ENCODE results near the gene JAKMIP2.

Gene JAKMIP2

DNA sequence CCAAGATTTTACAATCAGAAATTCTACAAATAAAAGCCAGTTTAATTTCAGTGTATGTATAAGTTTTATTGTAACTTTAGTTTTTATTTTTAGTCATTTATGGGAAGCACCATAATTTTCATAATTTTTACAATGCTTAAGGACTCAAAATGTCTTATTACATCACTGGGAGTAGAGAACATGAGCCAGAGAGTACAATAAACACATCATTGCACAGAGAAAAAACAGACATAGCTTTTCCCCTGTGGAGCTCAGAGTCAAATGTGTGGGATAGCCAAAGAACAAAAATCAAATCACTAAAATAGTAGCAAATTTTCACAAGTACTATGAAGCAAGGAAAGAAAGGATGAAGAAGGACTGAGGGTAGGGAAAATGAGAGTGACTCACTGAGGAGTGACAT lies 5.5 kb upstream of the JAKMIP2 start:
- DNase-seq (ENCODE audit: low spot score) = no peak

DNA sequence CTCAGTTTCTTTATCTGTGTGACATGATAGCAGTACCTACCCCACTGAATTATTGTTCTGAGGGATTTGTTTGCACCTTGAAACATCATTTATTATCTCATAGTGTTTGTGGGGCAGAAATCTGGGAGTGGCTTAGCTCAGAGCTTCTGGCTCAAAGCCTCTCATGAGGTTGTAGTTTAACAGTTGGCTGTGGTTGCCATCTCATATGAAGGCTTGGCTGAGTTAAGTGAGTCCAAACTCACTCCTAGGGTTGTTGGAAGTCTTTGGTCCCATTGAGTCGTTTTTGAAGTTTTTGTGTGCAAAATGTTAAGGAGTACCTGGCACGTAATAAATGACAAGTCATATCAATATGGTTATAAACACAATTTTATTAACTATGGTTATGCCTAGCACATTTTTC lies 3.6 kb upstream of the JAKMIP2 start:
- DNase-seq (ENCODE audit: low spot score) = no peak

DNA sequence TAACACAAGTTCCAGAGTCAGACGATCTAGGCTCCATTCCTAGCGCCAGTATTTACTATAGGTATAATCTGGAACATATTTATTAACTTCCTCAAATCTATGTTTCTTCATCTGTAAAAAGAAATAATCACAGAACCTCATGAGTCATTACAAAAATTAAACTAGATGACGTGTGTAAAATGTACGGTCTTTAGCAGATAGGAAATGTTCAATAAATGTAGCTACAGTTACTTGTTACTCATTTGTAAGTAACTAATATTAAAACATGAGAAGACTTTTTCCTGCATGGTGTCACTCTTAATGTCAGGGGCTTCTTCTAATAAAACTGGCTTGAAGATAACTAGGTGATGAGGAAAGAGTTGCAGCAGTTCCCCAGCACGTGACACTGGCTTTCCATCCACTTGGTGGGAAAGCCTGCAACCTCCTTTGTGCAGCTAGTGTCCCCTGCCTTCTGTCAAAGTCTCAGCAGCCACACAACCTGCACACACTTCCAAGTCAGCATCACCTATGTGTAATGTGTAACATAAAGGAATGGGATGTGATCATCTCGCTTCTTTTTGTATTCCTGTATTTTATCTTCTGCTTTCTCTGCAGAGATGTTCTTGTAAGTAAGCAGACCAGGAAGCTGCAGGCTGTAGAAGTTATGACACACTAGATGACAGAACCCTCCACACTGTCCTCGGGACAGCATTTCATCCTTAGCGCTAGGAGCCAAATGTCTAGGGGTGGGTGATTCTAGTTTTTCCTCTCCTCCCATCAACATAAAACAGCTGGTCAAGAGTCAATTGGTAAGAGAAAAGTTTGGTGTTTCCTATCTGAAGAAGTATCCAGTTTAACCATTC lies 1.8 kb upstream of the JAKMIP2 start:
- DNase-seq (ENCODE audit: low spot score) = no peak

GRCh38 chr5:147780924-147781573 lies 1.5 kb downstream of the JAKMIP2 start:
- DNase-seq (ENCODE audit: low spot score) = no peak

DNA sequence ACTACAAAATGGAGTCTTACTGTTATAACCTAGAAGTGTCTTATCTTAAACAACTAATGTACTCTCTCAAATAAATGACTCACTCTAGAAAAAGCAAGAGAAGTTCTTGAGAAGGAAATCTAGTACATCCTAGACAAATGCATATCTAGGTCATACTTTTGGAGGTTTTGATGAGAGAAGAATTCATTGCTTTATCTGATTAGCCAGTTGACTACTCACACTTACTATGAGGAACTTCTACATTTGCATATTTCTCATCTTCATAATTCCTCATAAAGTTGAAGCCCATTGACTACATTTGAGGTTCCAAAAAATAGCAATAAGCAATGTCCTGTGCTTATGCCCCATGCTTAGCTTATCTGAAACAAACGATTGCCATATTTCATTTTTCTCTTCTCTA lies 2.8 kb downstream of the JAKMIP2 start:
- no peak for DNase-seq (ENCODE audit: low spot score)

GRCh38 chr5:147776989-147777388 lies 5.5 kb downstream of the JAKMIP2 start:
- DNase-seq (ENCODE audit: low spot score) = no peak

DNA sequence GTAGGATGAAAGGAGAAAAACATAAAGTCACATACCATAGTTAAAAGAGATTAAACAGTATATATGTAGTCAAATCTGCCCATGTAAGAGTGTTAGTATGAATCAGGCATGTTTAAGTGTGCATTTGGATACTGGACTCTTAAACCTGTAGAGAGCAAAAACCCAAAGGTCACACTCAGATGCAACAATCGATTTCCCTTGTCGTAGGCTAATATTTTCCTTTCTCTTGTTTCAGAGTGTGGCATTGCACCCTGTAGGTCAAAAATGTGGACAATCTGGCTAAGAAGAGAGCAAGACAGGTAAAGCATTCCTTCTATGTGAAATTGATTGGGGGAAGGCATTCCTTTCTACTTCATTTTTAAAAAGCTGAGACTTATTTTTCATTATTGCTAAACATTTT lies 8.9 kb downstream of the JAKMIP2 start:
- DNase-seq (ENCODE audit: low spot score) = no peak

DNA sequence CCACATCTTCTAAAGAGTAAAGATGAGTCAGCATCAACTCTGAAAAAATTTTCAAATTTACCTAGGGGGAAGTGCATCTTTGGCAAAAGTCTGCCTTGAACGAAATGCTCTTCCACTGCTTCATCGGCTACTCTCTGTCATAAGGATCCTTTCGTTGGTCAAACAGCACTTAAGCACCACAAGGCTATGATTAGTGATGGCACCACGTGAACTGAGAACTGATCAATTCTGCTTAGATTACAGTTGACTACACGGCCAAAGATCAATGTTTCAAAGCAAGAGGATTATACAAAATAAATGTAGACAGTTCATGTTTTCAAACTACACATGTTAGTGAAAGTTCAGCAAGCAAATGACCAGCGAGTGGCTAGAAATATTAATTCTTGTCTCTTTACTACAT lies 9.4 kb downstream of the JAKMIP2 start:
- no peak for DNase-seq (ENCODE audit: low spot score)

- no peak for DNase-seq (ENCODE audit: low spot score)
Measured at GRCh38 chr5:147767048-147767447, 15.5 kb downstream of the JAKMIP2 start.

GRCh38 chr5:147763791-147764525 lies 18.6 kb downstream of the JAKMIP2 start:
- DNase-seq (ENCODE audit: low spot score) = no peak

- DNase-seq (ENCODE audit: low spot score) = no peak
Measured at GRCh38 chr5:147760086-147760875, 22.2 kb downstream of the JAKMIP2 start.

DNA sequence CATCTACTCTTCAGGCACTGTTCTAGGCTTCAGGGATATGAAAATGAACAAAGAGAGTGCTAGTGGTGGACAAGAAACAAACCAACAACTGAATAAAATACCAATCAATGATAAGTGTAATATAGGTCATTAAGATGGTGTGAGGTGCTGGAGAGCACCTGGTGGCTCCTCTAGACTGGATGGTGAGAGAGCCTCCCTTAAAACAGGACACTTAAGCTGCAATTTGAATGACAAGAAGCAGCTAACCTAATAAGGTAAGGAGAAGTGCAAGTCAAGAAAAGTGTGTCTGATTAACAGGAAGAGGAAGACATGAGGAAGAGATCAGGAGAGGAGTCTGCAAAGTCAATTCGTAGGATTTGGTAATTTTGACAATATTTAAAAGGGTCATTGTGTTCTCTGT lies 23.1 kb downstream of the JAKMIP2 start:
- DNase-seq (ENCODE audit: low spot score) = no peak

- no peak for DNase-seq (ENCODE audit: low spot score)
Measured at GRCh38 chr5:147756566-147756965, 26.0 kb downstream of the JAKMIP2 start.

DNA sequence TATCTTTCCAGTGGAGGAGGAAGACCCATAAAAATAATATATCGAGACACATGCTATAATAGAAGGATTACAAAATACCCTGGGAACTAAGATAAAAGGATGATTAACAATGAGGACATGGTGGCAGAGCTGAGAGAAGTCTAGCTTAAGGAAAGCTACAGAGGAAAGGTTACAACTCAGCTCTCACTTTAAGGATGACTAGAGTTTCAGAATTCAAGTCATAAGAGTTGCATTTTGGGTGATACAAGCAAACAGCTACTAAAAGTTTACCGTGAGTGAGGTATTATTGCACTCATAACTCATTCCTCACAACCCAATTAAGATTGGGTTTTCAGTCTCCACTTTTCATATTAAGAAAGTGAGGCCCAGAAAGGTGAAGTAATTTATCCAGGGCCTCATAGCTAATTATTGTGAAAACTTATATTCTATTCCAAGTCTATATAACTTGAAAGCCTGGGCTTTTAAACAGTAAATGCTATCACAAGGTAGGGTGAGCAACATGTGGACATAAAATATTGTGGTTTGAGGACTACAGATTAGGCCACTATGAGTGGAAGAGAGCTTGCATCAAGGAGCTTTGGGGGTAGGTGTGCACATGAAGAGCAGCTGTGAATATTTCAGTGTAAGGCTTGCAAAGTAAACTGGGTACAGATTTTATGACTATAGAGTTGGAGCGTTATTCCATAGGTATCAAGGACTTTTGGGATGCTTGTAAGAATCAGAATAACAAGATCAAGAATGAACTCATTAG lies 28.0 kb downstream of the JAKMIP2 start:
- DNase-seq (ENCODE audit: low spot score) = no peak

DNA sequence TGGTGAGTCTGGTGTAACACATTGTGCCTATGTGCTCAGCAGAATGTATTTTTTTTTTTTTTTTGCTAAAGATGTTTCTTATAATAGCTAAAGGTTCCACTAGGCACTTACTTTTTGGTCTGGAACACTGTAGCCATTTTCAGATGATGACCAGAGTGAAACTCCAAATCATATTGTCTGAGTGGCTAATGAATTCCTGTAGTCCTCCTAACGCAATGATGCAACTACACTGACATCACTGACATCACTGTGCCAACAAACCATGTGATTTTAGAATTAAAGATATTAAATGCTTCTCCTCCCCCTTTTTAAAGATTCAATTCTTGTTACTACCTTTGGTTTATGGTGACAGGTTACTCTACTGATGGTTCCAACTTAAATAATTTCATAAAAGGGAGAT lies 28.8 kb downstream of the JAKMIP2 start:
- DNase-seq (ENCODE audit: low spot score) = no peak

DNA sequence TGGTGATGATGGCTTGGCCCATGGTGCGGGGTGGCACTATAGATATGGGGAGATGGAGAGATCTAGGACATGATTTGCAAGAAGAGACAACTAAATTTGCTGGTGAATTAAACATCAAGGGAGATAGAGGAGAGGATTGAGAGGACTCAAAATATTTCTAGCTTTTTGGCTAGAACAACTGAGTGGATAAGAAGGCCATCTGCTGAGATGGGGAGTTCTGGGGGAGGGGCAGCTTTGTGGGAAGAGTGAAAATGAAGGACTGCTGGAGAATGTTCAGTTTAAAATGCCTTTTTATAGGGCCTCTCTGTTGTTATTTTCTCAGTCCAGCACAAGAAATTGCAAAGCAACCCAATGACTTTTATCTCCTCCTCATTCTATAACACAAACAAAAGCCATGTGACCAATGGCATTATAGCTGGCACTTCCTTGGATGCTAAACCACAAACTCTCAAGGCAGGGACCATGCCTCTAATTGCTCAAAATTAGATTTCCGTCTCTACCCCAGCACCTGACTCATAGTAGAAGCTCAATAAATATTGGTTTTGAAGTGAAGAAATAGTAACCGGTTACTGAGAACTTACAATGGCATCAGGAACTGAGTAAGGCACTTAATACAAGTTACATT lies 29.8 kb downstream of the JAKMIP2 start:
- DNase-seq (ENCODE audit: low spot score) = no peak

GRCh38 chr5:147752033-147752432 lies 30.5 kb downstream of the JAKMIP2 start:
- no peak for DNase-seq (ENCODE audit: low spot score)

DNA sequence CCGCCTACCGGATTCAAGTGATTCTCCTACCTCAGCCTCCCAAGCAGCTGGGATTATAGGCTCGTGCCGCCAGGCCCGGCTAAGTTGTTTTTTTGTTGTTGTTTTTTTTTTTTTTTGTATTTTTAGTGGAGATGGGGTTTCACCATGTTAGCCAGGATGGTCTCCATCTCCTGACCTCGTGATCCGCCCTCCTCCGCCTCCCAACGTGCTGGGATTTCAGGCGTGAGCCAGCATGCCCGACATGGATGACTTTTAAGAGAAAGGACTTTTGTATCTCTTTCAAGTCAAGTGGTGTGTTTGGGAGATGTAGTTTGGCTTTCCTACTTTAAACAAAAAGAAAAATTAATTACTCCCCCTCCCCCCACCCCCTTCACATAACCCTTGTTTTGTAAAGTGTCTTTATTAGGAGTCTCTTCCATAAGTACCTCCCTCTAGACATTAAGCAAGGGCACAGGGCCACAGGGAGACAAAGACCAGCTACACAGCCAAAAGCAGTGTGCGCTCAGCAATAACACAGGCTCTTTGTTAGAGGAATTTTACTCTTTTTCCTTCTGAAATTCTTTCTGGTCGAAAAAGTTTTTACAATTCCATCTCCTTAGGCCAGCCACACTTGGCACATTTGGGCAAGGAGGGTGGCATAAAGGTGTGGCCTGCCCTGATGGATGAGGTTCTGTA lies 31.2 kb downstream of the JAKMIP2 start:
- no peak for DNase-seq (ENCODE audit: low spot score)

DNA sequence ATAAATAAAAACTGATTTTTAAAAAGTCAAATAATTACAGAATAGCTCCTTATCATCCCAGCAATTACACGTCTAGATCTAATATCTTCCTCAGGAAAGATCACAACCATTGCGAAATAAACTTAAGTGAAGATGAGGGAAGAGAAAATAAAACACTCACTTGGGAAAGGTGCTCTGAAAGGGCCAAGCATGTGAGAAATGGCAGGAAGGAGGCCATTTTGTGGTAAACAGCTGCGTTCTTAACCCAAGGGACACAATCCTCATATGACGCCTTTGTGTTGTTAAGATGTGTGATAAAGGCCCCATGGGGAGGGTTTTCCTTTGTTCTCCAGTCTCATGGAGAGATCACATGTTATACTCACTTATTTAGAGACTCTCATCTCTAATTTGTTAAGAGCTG lies 32.5 kb downstream of the JAKMIP2 start:
- no peak for DNase-seq (ENCODE audit: low spot score)

DNA sequence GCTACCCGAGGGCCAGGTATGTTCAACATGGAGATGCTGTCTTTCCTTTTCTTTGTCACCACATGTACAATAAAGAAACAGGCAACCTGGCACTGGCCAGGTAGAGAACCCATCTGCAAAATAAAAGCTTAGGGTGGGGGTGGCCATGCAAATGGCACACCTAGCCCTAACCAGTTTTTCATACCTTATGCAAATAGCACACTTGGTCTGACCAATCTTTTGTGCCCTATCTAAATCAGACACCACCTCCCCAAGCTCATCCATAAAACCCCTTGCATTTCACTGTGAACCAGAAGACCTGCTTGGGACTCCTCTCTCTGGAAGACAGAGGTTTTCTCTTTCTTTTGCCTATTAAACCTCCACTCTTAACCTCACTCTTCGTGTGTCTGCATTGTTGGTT lies 33.9 kb downstream of the JAKMIP2 start:
- DNase-seq (ENCODE audit: low spot score) = no peak

Measured in germinal center (tissue), 1 donor.